Inflammatory macrophage (primary cell): Measurements from ENCODE around the gene NUP54.

Experiments
- DNase-seq, 2 donors: peaks; one replicate each; pipeline ENCODE4 v3.0.0-alpha.2; 2020 to 2022
- total RNA-seq, 18 experiments: gene quantifications; one replicate each; lab custom pipeline; 2026; ENCODE audit warnings: mixed read lengths in 6 of 18, inconsistent platforms in 2 of 18; lab: John Stamatoyannopoulos, UW

The NUP54 gene, protein sequence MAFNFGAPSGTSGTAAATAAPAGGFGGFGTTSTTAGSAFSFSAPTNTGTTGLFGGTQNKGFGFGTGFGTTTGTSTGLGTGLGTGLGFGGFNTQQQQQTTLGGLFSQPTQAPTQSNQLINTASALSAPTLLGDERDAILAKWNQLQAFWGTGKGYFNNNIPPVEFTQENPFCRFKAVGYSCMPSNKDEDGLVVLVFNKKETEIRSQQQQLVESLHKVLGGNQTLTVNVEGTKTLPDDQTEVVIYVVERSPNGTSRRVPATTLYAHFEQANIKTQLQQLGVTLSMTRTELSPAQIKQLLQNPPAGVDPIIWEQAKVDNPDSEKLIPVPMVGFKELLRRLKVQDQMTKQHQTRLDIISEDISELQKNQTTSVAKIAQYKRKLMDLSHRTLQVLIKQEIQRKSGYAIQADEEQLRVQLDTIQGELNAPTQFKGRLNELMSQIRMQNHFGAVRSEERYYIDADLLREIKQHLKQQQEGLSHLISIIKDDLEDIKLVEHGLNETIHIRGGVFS
- 27.1 to 50.5 (median 35.2) reads per million in 18 experiments for total RNA-seq

GRCh38 chr4:76148142-76148865, at the start of gene NUP54:
Gene NUP54 (minus strand): TSS chr4:76148397. CDS start chr4:76148374, 23 bp downstream.
- peak; percentile 98 for DNase-seq

DNA sequence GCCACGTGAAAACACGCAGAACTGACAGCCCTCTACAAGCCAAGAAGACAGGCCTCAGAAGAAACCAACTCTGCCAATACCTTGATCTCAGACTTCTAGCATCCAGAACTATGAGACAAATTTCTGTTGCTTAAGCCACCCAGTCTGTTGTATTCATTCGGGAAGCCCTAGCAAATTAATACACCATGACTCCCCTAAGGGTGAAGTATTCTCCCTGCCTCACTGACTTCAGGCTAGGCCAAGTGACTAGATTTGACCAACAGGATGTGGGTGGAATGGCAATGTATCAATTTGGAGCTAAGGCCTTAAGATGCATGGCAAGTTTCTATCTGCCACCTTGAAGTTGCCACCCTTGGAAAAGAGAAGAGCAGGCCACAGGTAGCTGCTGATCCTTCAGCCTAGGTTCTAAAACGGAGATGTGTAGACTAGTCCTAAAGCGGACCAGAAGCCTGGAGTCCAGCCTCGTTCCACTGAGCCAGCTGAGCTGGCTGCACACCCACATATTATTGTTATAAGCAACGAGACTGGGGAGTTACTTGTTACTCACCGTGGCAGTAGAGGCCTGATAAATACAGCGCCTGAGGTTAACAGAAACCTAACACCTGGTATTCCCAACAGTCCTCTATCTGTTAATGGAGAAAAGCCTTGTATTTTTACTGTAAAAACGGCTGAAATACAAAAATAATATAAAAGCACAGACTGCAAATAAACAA, 49.0 kb upstream of the NUP54 start:
- DNase-seq, result no peak

- no peak for DNase-seq
Measured at GRCh38 chr4:76196376-76196775, 48.2 kb upstream of the NUP54 start.

- DNase-seq, result no peak
Measured at GRCh38 chr4:76195326-76195725, 47.1 kb upstream of the NUP54 start.

DNA sequence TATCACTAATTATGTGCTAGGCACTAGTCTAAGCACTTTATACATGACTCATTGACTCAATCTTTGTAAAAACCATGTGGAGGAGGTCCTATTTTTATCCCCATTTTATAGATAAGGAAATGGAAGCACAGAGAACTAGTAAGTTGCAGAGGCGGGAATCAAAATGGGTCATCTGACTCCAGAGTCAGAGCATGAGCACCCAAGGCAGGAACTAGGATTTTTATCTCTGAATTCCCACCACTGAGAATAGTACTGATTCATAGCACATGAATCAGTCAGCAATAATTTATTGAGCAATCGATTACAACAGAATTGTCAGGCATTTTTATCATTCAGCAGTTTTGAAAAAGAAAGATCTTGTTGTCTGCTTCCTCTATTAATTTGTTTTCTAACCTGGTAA, 46.1 kb upstream of the NUP54 start:
- peak; percentile 94 to 97 for DNase-seq

DNA sequence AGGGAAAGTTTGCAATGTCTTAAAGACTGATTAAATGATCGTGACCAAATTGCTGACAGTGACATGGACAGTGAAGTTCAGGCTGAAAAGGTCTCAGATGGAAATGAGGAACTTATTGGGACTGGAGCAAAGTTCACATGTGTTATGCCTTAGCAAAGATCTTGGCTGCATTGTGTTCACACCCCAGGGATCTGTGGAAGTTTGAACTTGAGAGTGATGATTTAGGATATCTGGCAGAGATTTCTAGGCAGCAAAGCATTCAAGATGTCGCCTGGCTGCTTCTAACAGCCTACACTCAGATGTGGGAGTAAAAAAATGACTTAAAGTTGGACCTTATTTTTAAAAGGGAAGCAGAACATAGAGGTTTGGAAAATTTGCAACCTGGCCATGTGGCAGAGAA, 44.0 kb upstream of the NUP54 start:
- DNase-seq, result peak; percentile 56

DNA sequence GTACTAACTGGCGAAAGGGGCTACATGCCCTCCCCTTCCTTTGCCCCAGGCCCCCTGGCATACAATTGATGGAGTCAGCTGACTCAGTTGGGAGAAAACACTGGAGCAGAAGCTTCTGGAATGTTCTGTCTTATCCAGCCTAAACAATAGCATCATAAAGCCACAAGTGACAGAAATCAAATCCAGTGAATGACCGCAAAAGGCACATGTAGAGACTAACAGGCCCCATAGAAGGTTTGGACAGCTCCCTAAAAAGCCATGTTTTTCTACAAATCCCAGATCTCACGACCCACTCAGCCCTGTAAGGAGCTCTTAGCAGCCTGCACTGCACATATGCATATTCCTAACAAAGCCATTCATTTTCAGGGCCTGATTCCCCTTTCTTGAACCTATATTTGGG, 40.4 kb upstream of the NUP54 start:
- DNase-seq, result no peak

DNA sequence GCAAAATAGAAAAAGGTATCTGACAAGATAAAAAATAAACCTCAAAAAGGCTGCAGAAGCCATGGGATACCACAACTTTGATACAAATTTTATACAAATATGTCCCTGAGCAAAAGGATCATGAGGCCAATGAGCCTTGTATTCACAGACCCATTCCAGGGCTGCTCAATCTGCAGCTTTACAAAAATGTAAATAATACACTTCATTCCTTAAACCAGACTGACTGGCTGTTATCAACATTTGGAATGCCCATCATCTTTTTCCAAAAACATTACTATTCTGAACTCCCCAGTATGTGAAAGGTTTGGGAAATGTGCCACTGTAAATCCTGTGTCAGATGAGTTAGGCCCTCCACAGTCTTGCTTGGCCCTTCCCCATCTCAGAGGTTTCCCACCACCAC, 40.0 kb upstream of the NUP54 start:
- no peak for DNase-seq

- no peak for DNase-seq
Measured at GRCh38 chr4:76187152-76187551, 39.0 kb upstream of the NUP54 start.

GRCh38 chr4:76182463-76182862, 34.3 kb upstream of the NUP54 start:
- no peak for DNase-seq

GRCh38 chr4:76179398-76180318, 31.5 kb upstream of the NUP54 start:
- peak; percentile 85 to 90 for DNase-seq

DNA sequence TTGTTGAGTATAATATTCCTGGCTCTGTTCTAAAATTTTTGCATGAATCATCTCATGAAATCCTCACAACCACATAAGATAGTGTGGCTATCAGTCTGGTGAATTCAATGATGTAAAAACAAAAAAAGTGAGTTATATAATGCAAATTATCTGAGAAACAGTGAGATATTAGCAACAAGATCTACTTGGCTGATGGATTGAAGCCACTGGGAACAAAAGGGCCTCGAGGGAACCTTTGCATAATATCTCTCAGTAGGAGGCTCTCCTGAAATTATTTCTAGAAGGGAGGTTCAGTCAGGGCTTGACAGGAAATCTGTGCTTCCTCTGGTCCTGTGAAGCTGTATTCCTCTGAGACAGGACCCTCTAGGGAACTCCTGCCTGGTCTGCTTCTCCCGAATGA, 30.1 kb upstream of the NUP54 start:
- DNase-seq, result no peak

GRCh38 chr4:76177709-76178108, 29.5 kb upstream of the NUP54 start:
- DNase-seq, result no peak

DNA sequence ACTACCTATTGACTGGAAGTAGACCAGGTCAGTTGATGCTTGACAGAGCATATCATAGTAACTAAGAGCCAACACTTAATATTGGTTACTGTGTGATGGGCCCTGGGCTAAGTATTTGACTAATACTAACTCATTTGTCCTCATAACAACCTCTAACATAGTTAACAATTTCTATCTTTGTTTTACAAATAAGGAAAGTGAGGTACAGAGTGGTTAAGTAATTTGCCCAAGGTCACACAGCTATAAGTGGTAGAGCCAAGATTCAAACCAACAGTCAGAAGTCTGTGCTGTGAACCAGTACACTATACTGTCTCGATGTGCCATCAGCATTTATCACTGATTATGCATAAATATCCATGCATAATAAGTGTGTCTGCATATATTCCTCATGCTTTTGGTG, 27.1 kb upstream of the NUP54 start:
- DNase-seq, result no peak

GRCh38 chr4:76174216-76174615, 26.0 kb upstream of the NUP54 start:
- no peak for DNase-seq

DNA sequence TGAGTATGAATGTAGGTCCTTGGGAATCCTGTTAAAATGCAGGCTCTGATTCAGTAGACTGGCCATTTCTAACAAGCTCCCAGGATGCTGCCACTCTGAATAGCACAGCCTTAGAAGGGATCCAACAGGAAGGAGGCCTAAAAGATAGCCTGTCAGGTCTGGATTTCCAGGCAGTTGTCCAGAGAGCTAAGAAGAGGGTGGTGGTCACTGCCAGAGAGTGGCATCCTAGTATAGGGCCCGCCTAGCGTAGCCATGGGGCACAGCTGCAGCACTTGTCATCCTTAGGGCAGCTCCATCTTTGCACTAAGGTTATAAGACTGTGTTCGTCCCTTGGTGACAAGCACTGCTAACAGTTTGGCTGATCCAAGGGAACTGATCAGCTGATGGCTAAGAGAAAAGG, 20.5 kb upstream of the NUP54 start:
- no peak for DNase-seq

DNA sequence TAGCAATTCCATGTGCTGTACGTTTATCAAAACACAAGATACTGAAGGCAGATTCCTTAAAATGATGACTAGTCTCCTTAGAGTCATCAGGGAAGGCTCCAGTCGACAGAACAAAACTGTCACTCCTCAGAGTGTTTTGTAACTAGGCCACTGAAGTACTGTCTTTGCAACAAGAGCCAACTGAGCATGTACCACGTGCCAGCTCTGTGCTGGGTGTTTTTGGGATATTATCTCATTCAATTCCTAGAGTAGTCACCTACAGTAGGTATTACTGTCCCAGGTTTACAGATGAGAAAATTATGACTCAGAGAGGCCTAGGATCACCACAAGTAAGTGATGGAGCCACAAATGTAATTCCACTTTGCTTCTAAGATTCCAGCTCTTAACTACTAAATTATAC, 18.3 kb upstream of the NUP54 start:
- no peak for DNase-seq

- DNase-seq, result no peak
Measured at GRCh38 chr4:76160355-76160754, 12.2 kb upstream of the NUP54 start.

DNA sequence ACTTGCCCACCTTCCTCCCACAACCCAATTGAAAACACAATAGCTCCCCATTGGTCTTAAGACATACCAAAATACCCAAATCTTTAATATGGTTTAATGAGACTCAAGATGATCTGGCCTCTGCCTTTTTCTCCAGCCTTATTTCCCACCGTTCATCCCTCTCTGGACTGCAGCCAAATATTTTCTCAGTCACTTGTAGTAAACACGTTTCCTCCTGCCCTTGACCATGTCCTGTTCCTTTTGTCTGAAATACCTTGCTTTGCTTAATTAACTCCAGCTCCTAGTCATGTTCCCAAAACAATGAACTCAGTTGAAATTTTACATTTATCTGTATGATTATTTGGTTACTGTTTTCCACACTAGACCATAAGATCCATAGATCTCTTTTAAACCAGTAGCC, 8.4 kb upstream of the NUP54 start:
- DNase-seq, result no peak

DNA sequence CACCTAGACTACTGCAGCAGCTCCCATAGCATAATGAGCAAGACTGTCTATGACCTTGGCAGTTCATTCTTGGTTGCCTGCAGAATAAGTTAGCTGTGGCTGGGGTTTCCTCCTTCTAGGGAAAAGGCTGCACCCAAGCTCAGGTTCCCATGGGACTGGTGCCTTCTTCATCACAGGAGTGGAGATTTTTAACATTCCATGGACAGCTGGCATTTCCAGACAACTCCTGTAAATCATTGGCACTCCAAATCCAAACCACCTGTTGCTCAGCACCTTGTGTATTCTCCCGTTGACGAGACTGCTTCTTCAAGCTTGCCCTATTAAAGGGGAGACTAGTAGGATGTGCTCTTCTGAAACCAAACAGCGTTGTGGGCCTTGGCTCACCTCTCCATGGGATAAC, 7.8 kb upstream of the NUP54 start:
- DNase-seq, result no peak

- no peak for DNase-seq
Measured at GRCh38 chr4:76153356-76153755, 5.2 kb upstream of the NUP54 start.
